Skeletal muscle satellite cell (primary cell): Measurements from ENCODE around the gene FRMD3.

ENCODE experiments used
- H3K27me3 ChIP-seq: 2 replicates; pipeline ENCODE4 v1.7.0; 2013; ENCODE audit warnings: low read length; ENCODE audit not compliant: control insufficient read depth, insufficient read depth
- H3K36me3 ChIP-seq: 2 replicates; pipeline ENCODE4 v1.7.0; 2013; ENCODE audit warnings: mild to moderate bottlenecking, control low read depth, low read length; ENCODE audit not compliant: insufficient read depth
- H3K4me1 ChIP-seq: 2 replicates; pipeline ENCODE4 v1.7.0; 2013; ENCODE audit warnings: low read length; ENCODE audit not compliant: control insufficient read depth, insufficient read depth
- H3K4me2 ChIP-seq: 2 replicates; pipeline ENCODE4 v1.7.0; 2013; ENCODE audit warnings: mild to moderate bottlenecking, low read length
- H3K4me3 ChIP-seq: 2 replicates; pipeline ENCODE4 v1.7.0; 2013; ENCODE audit warnings: low read length
- H3K9ac ChIP-seq: 2 replicates; pipeline ENCODE4 v1.7.0; 2013; ENCODE audit warnings: mild to moderate bottlenecking, low read depth, low read length, moderate library complexity
- H3K9me3 ChIP-seq: replicated peaks from 2 replicates; pipeline ENCODE4 v1.7.0; 2013; ENCODE audit warnings: mild to moderate bottlenecking, control low read depth, low read length

FRMD3 gene

DNA sequence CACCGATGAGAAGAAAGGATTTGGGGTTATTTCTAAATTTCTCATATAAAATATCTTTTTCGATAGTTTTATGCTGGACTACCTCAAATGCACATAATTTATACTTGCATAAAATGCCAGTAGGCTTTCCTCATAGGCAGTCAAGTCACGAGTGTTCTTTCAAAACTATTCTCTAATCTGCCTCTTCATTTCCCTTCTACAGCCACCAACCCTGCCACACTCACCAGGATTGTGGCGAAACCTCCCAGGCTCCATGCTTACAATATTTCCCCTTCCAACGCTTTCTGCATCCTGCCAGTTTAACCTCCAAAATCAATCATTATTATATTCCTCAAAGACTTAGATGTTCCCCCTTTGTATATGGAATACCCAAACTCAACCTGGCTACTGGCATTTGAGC lies 65.4 kb downstream of the FRMD3 start:
- H3K4me1 ChIP-seq = peaks cover 26% of the 10 kb centered on the region
- no peaks in the 10 kb centered on the region for H3K9me3 ChIP-seq
- no peaks in the 10 kb centered on the region for H3K27me3 ChIP-seq
- no peak overlapping the region for H3K4me3 ChIP-seq
- H3K4me2 ChIP-seq = no peak overlapping the region
- H3K9ac ChIP-seq = no peak overlapping the region
- H3K36me3 ChIP-seq = no peaks in the 10 kb centered on the region

DNA sequence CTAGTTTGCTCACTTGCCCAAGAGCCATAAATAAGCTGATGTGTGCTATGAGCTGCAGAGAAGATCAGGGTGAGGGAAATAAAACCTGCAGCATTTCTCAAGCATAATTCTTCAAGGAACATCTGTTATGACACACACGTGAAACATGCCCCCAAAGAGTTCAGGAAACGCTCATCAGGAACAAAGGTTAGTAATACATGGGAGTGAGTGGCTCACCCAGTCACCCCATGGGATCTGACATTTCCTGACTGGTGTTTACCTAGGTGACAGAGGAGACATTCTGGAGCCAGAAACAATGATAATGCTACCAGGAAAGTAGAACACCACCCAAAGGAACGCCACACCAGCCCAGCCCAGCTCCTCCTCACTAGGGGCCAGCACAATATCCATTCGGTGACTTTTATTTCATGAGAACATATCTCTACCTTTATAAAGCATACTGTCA lies 66.0 kb downstream of the FRMD3 start:
- H3K4me3 ChIP-seq = no peak overlapping the region
- no peaks in the 10 kb centered on the region for H3K36me3 ChIP-seq
- no peak overlapping the region for H3K9ac ChIP-seq
- H3K27me3 ChIP-seq = no peaks in the 10 kb centered on the region
- no peak overlapping the region for H3K4me2 ChIP-seq
- H3K4me1 ChIP-seq = peaks cover 26% of the 10 kb centered on the region
- no peaks in the 10 kb centered on the region for H3K9me3 ChIP-seq

DNA sequence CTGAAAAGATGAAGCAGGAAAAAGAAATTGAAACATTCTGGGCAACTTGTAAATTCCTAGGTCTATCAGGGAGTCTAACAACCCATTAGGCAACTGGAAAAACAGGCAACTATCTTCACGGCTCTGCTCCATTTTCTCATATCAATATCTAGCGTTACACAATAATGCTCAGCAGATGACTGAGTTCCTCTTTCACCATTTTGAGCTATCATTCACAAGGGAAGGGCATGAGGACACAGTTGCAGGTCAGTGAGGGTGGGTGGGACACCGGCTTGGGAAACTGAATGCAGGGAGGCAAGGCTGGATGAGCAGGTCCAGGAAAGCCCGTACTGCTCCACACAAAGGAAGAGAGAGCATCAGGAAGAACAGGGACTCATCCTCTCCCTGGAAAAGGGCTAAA lies 67.0 kb downstream of the FRMD3 start:
- no peaks in the 10 kb centered on the region for H3K9me3 ChIP-seq
- H3K4me3 ChIP-seq = no peak overlapping the region
- H3K27me3 ChIP-seq = no peaks in the 10 kb centered on the region
- no peak overlapping the region for H3K4me2 ChIP-seq
- peaks cover 26% of the 10 kb centered on the region for H3K4me1 ChIP-seq
- H3K9ac ChIP-seq = no peak overlapping the region
- no peaks in the 10 kb centered on the region for H3K36me3 ChIP-seq

DNA sequence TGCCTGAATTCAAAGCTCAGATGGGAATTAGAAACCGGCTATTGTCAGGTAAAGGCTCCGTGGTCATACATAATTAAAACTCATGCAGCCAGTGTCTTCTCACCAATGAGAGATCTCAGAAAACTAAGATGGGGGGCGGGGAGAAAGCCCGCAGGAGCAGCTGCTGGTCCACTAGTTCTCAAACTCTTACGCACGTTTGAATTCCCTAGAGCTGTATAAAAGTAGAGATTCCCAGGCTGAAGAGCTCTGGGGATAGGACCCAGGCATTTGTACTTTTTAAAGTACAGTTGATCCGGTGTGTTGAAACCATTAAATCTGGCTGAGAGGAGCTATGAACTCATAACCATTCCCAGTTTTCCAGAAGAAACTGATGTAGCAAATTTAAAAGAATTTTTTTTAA lies 68.5 kb downstream of the FRMD3 start:
- no peaks in the 10 kb centered on the region for H3K9me3 ChIP-seq
- H3K4me2 ChIP-seq = no peak overlapping the region
- H3K27me3 ChIP-seq = no peaks in the 10 kb centered on the region
- no peak overlapping the region for H3K4me3 ChIP-seq
- H3K36me3 ChIP-seq = no peaks in the 10 kb centered on the region
- H3K9ac ChIP-seq = no peak overlapping the region
- H3K4me1 ChIP-seq = peaks cover 26% of the 10 kb centered on the region

DNA sequence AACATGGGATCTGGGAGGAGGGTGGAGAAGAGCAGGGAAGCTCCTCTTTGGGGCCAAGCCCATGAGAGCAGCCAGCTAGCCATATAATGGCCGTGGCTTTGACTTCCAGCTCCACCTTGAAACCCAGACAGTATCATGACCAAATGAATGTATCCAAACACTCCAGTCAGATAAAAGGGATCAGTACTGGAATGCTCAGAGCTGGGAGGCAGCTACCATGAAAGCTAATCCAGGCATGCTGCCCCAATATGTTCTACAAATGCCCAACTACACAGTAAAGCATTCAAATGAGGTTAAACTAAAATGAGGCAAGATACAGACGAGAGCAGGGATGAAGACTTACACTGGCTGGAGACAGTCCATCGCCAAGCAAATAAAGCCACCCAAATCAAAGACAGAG lies 69.4 kb downstream of the FRMD3 start:
- Histone ChIP-seq H3K4me1 (peaks cover 26% of the 10 kb centered on the region), H3K36me3 (no peaks in the 10 kb centered on the region), H3K4me3 (no peak overlapping the region), H3K4me2 (no peak overlapping the region), H3K27me3 (no peaks in the 10 kb centered on the region), H3K9me3 (no peaks in the 10 kb centered on the region), H3K9ac (no peak overlapping the region)

DNA sequence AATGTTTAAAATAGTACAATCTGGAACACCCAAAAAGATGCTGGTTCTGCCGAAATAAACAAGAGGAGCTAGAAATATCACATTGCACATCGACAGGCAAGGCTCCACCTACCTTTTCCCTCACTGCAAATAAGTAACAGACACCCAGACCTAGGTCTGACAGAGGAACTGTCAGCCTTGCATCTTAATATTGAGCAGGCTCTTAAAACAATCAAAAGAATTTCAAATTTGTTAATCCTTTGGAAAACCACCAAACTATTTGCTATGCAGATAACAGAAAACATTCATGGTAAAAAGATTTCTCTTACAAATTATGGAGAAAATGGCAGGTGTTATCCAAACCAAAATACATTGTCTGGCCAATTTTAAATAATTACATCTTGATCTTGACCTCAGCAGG lies 71.3 kb downstream of the FRMD3 start:
- H3K27me3 ChIP-seq = no peaks in the 10 kb centered on the region
- H3K4me3 ChIP-seq = no peak overlapping the region
- no peak overlapping the region for H3K4me2 ChIP-seq
- no peaks in the 10 kb centered on the region for H3K36me3 ChIP-seq
- no peak overlapping the region for H3K9ac ChIP-seq
- no peaks in the 10 kb centered on the region for H3K9me3 ChIP-seq
- H3K4me1 ChIP-seq = peaks cover 10% of the 10 kb centered on the region

DNA sequence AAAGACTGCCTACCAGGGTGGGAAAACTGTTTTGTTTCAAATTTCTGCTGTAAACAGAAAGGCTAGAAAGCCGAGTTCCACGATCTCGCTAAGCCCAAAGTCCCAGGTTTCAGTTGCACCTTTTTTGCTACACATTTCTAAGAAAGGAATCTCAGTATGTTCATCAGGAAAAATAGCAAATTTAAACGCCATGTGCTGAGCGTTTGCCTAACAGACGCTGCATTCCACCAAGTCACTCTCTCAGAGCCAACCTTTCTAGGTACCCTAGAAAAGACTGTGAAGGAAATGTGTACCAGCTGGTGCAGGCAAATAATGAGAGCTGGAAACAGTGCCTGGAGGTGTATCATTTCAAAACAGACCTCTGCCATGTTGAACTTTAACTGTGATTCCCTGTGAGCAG lies 71.8 kb downstream of the FRMD3 start:
- Histone ChIP-seq H3K4me1 (peaks cover 5% of the 10 kb centered on the region), H3K4me2 (no peak overlapping the region), H3K27me3 (no peaks in the 10 kb centered on the region), H3K4me3 (no peak overlapping the region), H3K9ac (no peak overlapping the region), H3K36me3 (no peaks in the 10 kb centered on the region), H3K9me3 (no peaks in the 10 kb centered on the region)

DNA sequence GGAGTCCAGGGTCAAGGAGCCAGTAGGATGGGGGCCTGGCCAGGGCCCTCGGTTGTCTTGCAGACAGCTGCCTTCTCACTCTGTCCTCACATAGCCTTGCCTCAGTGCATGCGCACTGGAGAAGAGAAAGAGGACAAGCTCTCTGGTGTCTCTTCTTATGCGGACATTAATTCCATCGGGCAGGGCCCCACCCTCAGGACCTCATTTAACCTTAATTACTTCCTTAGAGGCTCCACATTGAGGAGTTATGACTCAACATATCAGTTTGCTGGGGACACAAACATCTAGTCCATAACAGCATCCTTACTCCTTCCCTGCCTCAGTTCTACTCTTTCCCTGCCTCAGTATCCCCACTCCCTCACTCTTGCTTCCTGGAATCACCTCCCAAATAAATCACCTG lies 78.4 kb downstream of the FRMD3 start:
- no peaks in the 10 kb centered on the region for H3K27me3 ChIP-seq
- no peaks in the 10 kb centered on the region for H3K4me1 ChIP-seq
- no peaks in the 10 kb centered on the region for H3K36me3 ChIP-seq
- no peak overlapping the region for H3K9ac ChIP-seq
- H3K9me3 ChIP-seq = no peaks in the 10 kb centered on the region
- H3K4me2 ChIP-seq = no peak overlapping the region
- no peak overlapping the region for H3K4me3 ChIP-seq

DNA sequence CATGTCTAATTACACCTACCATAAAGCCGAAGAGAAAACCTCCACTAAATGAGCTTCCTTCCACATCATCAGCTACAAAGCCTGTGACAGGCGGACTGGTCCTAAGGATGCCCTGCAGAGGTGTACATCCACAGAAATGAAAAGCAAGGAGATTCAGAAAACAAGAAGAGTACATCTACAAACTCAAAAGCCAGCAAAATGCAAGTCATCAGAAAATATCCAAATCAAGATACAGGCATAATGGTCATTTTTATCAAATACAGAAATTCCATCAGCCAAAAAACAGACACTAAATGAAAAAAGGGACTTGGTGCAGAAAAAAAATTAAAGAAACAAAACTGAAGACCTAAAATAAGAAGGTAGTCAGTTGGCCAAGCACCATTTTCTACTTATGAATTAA lies 79.7 kb downstream of the FRMD3 start:
- no peak overlapping the region for H3K4me2 ChIP-seq
- H3K27me3 ChIP-seq = no peaks in the 10 kb centered on the region
- H3K9ac ChIP-seq = no peak overlapping the region

DNA sequence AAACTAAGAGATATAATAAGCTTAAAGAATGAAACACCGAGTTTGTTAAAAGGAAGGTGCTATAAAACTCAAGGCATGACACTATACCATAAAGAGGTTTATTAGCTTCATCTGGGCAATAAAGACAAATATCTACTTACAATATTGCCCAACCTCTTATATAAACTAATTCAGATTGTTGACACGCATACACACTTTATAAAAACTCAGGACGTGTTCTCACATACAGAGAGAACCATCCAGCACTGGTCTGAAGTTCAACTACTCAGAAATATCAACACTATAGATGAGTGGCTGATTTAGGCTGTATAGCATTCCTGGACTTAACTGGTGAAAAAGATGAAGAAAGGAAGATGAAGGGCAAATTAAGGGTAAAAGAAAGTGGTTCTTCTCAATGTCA lies 81.2 kb downstream of the FRMD3 start:
- H3K9me3 ChIP-seq = no peaks in the 10 kb centered on the region
- no peak overlapping the region for H3K4me3 ChIP-seq
- no peak overlapping the region for H3K9ac ChIP-seq
- no peaks in the 10 kb centered on the region for H3K27me3 ChIP-seq
- no peak overlapping the region for H3K4me2 ChIP-seq
- no peaks in the 10 kb centered on the region for H3K4me1 ChIP-seq
- no peaks in the 10 kb centered on the region for H3K36me3 ChIP-seq

More for the DNA sequence above, 79.7 kb downstream of the FRMD3 start:
- Histone ChIP-seq H3K4me3 (no peak overlapping the region), H3K9me3 (no peaks in the 10 kb centered on the region), H3K4me1 (no peaks in the 10 kb centered on the region), H3K36me3 (no peaks in the 10 kb centered on the region)

DNA sequence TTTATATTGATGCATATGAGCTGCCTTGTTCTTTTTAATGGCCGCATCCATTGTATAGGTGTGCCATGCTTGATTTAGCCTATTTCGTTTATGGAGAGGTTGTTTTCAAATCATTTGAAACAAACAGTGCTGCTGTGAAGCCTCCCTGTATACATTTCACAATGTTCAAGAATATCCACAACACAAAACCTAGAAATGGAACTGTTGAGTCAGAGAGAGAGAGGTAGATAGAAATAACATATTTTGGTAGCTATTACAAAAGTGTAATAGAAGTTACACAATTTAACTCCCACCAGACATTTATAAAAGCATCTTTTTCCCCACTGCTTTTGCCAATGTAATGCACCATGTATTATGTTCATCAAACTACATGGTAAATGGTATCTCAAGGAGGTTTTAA lies 82.0 kb downstream of the FRMD3 start:
- no peaks in the 10 kb centered on the region for H3K9me3 ChIP-seq
- H3K9ac ChIP-seq = no peak overlapping the region
- H3K4me3 ChIP-seq = no peak overlapping the region
- no peak overlapping the region for H3K4me2 ChIP-seq
- no peaks in the 10 kb centered on the region for H3K27me3 ChIP-seq
- H3K4me1 ChIP-seq = no peaks in the 10 kb centered on the region
- no peaks in the 10 kb centered on the region for H3K36me3 ChIP-seq

DNA sequence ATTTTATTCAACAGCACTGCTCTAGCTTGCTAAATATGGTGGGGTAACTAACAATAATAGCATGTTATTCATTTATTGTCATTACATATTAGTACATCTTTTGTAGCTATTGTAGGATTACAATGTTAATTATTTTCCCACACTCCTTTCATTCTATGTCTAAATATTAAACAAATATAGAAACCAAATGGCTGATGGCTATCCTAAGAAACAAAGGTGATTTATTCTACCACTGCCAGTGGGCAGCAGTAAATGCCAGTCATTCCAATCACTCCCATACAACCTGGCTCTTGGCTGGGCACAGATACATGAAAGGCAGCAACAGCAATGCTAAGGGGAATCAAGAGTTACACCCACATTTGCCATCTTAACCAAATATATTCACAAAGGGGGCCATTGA lies 84.1 kb downstream of the FRMD3 start:
- Histone ChIP-seq H3K9ac (no peak overlapping the region), H3K27me3 (no peaks in the 10 kb centered on the region), H3K36me3 (no peaks in the 10 kb centered on the region), H3K9me3 (no peaks in the 10 kb centered on the region), H3K4me2 (no peak overlapping the region), H3K4me1 (no peaks in the 10 kb centered on the region), H3K4me3 (no peak overlapping the region)
